SU-DHL-6 (cell line): ENCODE data around the gene SHOX.

Experiments used
- H2AFZ ChIP-seq: fragments of 200-600 bp; sonication (generic); 2 replicates; pipeline ENCODE4 v1.6.1; 2014; ENCODE audit warnings: low read depth, mild to moderate bottlenecking, moderate library complexity, mixed read lengths, antibody characterized with exemption, low read length; ENCODE audit not compliant: severe bottlenecking
- H3F3A ChIP-seq: fragments of 200-600 bp; shearing (Covaris generic); 2 replicates; pipeline ENCODE4 v1.6.0; 2016; ENCODE audit warnings: antibody characterized with exemption, mild to moderate bottlenecking; ENCODE audit not compliant: insufficient read depth
- H3K27ac ChIP-seq: fragments of 200-600 bp; sonication (generic); 2 replicates; pipeline ENCODE4 v1.5.1; 2016; ENCODE audit warnings: low read depth, mild to moderate bottlenecking, low read length, moderate library complexity, mixed read lengths
- H3K27me3 ChIP-seq: fragments of 200-600 bp; sonication (generic), shearing (Covaris generic); 2 replicates; pipeline ENCODE4 v1.6.0; 2014; ENCODE audit warnings: mild to moderate bottlenecking, low read length
- H3K36me3 ChIP-seq: fragments of 200-600 bp; sonication (generic); 2 replicates; pipeline ENCODE4 v1.6.1; 2014; ENCODE audit warnings: mild to moderate bottlenecking, low read length, mixed read lengths
- H3K4me2 ChIP-seq: fragments of 300-600, 200-600 bp; shearing (Covaris generic), sonication (generic); 2 replicates; pipeline ENCODE4 v1.6.0; 2014; ENCODE audit warnings: low read length, low read depth, mild to moderate bottlenecking; ENCODE audit not compliant: poor library complexity, severe bottlenecking
- H3K4me3 ChIP-seq: fragments of 200-600 bp; sonication (generic); 2 replicates; pipeline ENCODE4 v1.5.1; 2014; ENCODE audit warnings: antibody characterized with exemption, low read length, mild to moderate bottlenecking, mixed read lengths; ENCODE audit not compliant: insufficient read depth, poor library complexity, severe bottlenecking
- H3K79me2 ChIP-seq: fragments of 200-600 bp; sonication (generic); 2 replicates; pipeline ENCODE4 v1.6.1; 2014; ENCODE audit warnings: mild to moderate bottlenecking, low read length, moderate library complexity; ENCODE audit not compliant: insufficient read depth
- H3K9ac ChIP-seq: fragments of 200-600 bp; sonication (generic); 2 replicates; pipeline ENCODE4 v1.7.0; 2014; ENCODE audit warnings: mild to moderate bottlenecking, low read length
- H3K9me2 ChIP-seq: fragments of 200-600 bp; sonication (generic); replicated peaks from 2 replicates; pipeline ENCODE4 v1.6.1; 2014; ENCODE audit warnings: low read length; ENCODE audit not compliant: insufficient read depth
- H3K9me3 ChIP-seq: fragments of 200-600 bp; sonication (generic); 2 replicates; pipeline ENCODE4 v1.6.1; 2014; ENCODE audit warnings: low read length, mixed read lengths; ENCODE audit not compliant: insufficient read depth
- H4K20me1 ChIP-seq: fragments of 200-600 bp; sonication (generic); 2 replicates; pipeline ENCODE4 v1.6.1; 2014; ENCODE audit warnings: low read depth, mild to moderate bottlenecking, antibody characterized with exemption, low read length, moderate library complexity, mixed read lengths
- EZH2phosphoT487 ChIP-seq: fragments of 200-600 bp; sonication (generic), shearing (Covaris generic); conservative IDR thresholded peaks from 2 replicates; pipeline ENCODE4 v1.6.1; 2018; ENCODE audit warnings: mild to moderate bottlenecking, antibody characterized with exemption, low read length, moderate library complexity, mixed read lengths
- TF ChIP-seq, protein P1 (sequence below): fragments of 200-600 bp; sonication (generic); IDR thresholded peaks from one replicate; pipeline ENCODE4 v1.5.1; 2017; ENCODE audit warnings: antibody characterized with exemption, mild to moderate bottlenecking, low read length, moderate library complexity; ENCODE audit not compliant: insufficient read depth, poor library complexity, severe bottlenecking

Gene SHOX

DNA sequence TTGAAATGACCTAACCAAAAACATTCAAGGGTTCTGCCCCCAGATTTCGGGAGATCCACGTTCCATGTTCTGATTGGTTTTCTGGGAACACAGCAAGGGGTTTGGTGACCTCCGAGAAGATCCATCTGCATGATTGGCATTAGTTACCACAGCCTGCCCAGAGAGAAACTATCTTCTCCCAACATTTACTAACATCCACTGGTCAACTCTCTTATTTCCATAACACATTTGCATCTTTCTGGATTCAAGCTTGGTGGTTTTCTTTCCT is 15.6 kb downstream of the SHOX start:
- Histone ChIP-seq H3K27ac (no peak overlapping the region), H4K20me1 (no peaks in the 10 kb centered on the region), H3K4me2 (no peak overlapping the region), H2AFZ (no peak overlapping the region), H3K9me3 (no peaks in the 10 kb centered on the region), H3K4me3 (no peak overlapping the region), H3K36me3 (no peaks in the 10 kb centered on the region), H3K79me2 (no peaks in the 10 kb centered on the region), H3K27me3 (no peaks in the 10 kb centered on the region), H3K9me2 (no peaks in the 10 kb centered on the region), H3K9ac (no peak overlapping the region), H3F3A (no peaks in the 10 kb centered on the region)
- TF ChIP-seq, protein P1, sequence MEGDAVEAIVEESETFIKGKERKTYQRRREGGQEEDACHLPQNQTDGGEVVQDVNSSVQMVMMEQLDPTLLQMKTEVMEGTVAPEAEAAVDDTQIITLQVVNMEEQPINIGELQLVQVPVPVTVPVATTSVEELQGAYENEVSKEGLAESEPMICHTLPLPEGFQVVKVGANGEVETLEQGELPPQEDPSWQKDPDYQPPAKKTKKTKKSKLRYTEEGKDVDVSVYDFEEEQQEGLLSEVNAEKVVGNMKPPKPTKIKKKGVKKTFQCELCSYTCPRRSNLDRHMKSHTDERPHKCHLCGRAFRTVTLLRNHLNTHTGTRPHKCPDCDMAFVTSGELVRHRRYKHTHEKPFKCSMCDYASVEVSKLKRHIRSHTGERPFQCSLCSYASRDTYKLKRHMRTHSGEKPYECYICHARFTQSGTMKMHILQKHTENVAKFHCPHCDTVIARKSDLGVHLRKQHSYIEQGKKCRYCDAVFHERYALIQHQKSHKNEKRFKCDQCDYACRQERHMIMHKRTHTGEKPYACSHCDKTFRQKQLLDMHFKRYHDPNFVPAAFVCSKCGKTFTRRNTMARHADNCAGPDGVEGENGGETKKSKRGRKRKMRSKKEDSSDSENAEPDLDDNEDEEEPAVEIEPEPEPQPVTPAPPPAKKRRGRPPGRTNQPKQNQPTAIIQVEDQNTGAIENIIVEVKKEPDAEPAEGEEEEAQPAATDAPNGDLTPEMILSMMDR: no peak
- no peak for TF ChIP-seq EZH2phosphoT487

DNA sequence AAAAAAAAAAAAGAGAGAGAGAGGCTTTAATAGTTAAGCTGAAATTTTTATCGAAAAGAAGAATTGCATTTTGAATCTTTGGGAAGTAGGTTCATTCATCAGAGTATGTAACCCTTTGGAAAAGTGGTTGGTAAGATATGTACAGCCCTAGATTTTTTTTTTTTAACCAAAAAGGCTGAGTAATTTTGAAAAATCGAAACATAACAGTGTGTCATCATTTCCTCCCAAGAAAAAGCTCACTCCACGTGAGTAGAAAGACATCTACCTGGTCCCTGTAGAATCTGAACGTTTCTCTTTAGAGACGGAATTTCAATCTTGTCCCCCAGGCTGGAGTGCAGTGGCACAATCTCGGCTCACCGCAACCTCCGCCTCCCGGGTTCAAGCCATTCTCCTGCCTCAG is 16.2 kb downstream of the SHOX start:
- no peak overlapping the region for H3K4me3 ChIP-seq
- no peak overlapping the region for H3K4me2 ChIP-seq
- H3K36me3 ChIP-seq: no peaks in the 10 kb centered on the region
- no peaks in the 10 kb centered on the region for H3F3A ChIP-seq
- H4K20me1 ChIP-seq: no peaks in the 10 kb centered on the region
- no peak overlapping the region for H3K9ac ChIP-seq
- no peak overlapping the region for H3K27ac ChIP-seq
- no peak for TF ChIP-seq EZH2phosphoT487
- TF ChIP-seq, protein P1: no peak
- no peaks in the 10 kb centered on the region for H3K9me3 ChIP-seq
- H3K79me2 ChIP-seq: no peaks in the 10 kb centered on the region
- no peak overlapping the region for H2AFZ ChIP-seq
- H3K9me2 ChIP-seq: no peaks in the 10 kb centered on the region
- no peaks in the 10 kb centered on the region for H3K27me3 ChIP-seq

DNA sequence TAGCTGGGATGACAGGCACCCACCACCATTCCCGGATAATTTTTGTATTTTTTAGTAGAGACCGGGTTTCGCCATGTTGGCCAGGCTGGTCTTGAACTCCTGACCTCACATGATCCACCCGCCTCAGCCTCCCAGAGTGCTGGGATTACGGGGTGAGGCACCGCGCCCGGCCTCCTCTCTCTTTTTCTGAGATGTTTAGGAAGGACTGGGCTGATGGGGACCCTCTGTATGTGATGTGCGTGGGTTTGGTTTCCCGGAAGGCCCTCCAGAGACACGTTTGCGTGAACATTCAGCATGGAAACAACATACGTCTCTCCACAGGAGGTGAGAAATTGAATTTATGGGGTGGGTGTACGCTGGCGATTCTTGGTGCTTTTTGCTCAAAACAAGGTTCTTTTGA is 18.6 kb downstream of the SHOX start:
- Histone ChIP-seq H3K9ac (no peak overlapping the region), H3K79me2 (no peaks in the 10 kb centered on the region), H3K9me2 (no peaks in the 10 kb centered on the region), H3K9me3 (no peaks in the 10 kb centered on the region), H3K36me3 (no peaks in the 10 kb centered on the region), H3F3A (no peaks in the 10 kb centered on the region), H4K20me1 (no peaks in the 10 kb centered on the region), H3K27ac (no peak overlapping the region), H3K4me2 (no peak overlapping the region), H3K4me3 (no peak overlapping the region), H2AFZ (no peak overlapping the region), H3K27me3 (no peaks in the 10 kb centered on the region)
- TF ChIP-seq, protein P1: no peak
- TF ChIP-seq EZH2phosphoT487: no peak

DNA sequence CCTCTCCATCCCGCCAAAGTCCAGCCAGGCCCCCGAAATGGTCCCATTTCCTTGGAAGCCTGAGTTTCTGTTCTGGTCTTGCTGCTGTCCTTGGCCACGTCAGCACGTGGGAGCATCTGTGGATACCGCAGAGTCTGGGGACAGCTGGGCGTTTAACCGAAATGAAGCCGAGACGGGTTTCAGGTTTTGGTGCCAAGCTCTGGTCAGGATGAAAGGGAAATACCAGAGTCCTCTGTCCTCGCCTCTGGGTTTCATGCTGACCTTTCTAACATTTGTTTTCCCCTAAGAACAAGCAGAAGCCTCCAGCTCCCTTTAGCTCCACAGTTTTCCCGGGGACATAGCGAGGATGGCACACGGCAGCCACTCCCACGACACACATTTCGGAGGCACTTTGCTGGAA is 19.7 kb downstream of the SHOX start:
- H3K27ac ChIP-seq: no peak overlapping the region
- no peaks in the 10 kb centered on the region for H3K79me2 ChIP-seq
- no peak for TF ChIP-seq EZH2phosphoT487
- TF ChIP-seq, protein P1: no peak
- no peaks in the 10 kb centered on the region for H3K9me2 ChIP-seq
- H2AFZ ChIP-seq: no peak overlapping the region
- H3K9ac ChIP-seq: no peak overlapping the region
- H3K9me3 ChIP-seq: no peaks in the 10 kb centered on the region
- no peaks in the 10 kb centered on the region for H3F3A ChIP-seq
- no peak overlapping the region for H3K4me2 ChIP-seq
- no peak overlapping the region for H3K4me3 ChIP-seq
- H3K36me3 ChIP-seq: no peaks in the 10 kb centered on the region
- H3K27me3 ChIP-seq: no peaks in the 10 kb centered on the region
- no peaks in the 10 kb centered on the region for H4K20me1 ChIP-seq
